Ascending aorta (tissue), 2 donors: ENCODE measurements around the gene ZBTB8A. TPM values are rescaled to one million over a fixed set of nuclear protein-coding genes. Genes with fewer than 3 reads are reported as not detected.

Experiments
- DNase-seq, 2 donors: peaks; one replicate each; pipeline ENCODE4 v3.0.0-alpha.2; 2019; ENCODE audit warnings: low spot score in 2 of 2
- H3K27ac ChIP-seq, 2 donors: fragments of 200-600 bp; sonication (generic); one replicate each; pipeline ENCODE4 v1.5.1; 2016 to 2017; ENCODE audit warnings: mild to moderate bottlenecking in 1 of 2
- H3K27me3 ChIP-seq: fragments of 200-600 bp; sonication (generic); one replicate; pipeline ENCODE4 v1.5.1; 2017
- H3K36me3 ChIP-seq, 2 donors: fragments of 200-600 bp; sonication (generic); one replicate each; pipeline ENCODE4 v1.5.1; 2016
- H3K4me1 ChIP-seq, 2 donors: fragments of 200-600 bp; sonication (generic); one replicate each; pipeline ENCODE4 v1.5.1; 2016 to 2017; ENCODE audit warnings: mild to moderate bottlenecking in 1 of 2
- H3K4me3 ChIP-seq, 2 donors: fragments of 200-600 bp; sonication (generic); one replicate each; pipeline ENCODE4 v1.5.1; 2016 to 2017; ENCODE audit warnings: mild to moderate bottlenecking in 1 of 2
- H3K9me3 ChIP-seq, 2 donors: fragments of 200-600 bp; sonication (generic); one replicate each; pipeline ENCODE4 v1.5.1; 2016
- intact Hi-C: fragments of 100-400 bp; cut with DNase I; formaldehyde crosslinking; loops from one replicate; pipeline ENCODE4 v1.15.1; 2023
- total RNA-seq: library from RNA; depleted of rRNA; stranded (reverse); fragments of >200 nt; gene quantifications from one replicate; pipeline ENCODE4 v1.1.0, GENCODE V29; 2016
- TF ChIP-seq, protein P1 (sequence below), 3 experiments: fragments of 200-600 bp in 2 of 3; fragments of 450-650 bp in 1 of 3; sonication (generic) in 2 of 3; IDR thresholded peaks; one replicate each; pipeline ENCODE4 v1.5.1; 2016 to 2019; ENCODE audit warnings: antibody characterized with exemption in 3 of 3, mild to moderate bottlenecking in 1 of 3, moderate library complexity in 1 of 3

The ZBTB8A gene
- total RNA-seq, 1 donor from 2014 or later: 2.2 TPM

- intact Hi-C loops: no loop called here
These were observed 73.1 kb downstream of the ZBTB8A start for GRCh38 chr1:32612189-32612881.

DNA sequence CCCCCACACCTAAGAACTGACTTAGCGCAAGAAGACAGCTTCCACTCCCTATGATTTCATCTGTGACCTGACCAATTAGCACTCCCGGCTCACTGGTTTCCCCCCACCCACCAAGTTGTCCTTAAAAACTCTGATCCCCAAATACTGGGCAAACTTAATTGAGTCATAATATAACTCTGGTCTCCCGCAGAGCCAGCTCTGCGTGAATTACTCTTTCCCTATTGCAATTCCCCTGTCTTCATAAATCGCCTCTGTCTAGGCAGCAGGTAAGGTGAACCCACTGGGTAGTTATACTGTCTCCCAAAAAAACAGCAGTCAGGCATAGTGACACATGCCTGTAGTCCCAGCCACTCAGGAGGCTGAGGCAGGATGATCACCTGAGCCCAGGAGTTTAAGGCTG, 74.2 kb downstream of the ZBTB8A start:
- no peak overlapping the region for H3K4me3 ChIP-seq
- intact Hi-C loops: no loop called here

More at GRCh38 chr1:32612189-32612881, 73.1 kb downstream of the ZBTB8A start:
- H3K27me3 ChIP-seq: no peaks in the 10 kb centered on the region
- H3K36me3 ChIP-seq: no peaks in the 10 kb centered on the region
- peak overlapping the region; percentile 47 to 62 for H3K4me3 ChIP-seq
- peak; percentile 54 to 93 for DNase-seq
- no peaks in the 10 kb centered on the region for H3K4me1 ChIP-seq
- TF ChIP-seq, protein P1, sequence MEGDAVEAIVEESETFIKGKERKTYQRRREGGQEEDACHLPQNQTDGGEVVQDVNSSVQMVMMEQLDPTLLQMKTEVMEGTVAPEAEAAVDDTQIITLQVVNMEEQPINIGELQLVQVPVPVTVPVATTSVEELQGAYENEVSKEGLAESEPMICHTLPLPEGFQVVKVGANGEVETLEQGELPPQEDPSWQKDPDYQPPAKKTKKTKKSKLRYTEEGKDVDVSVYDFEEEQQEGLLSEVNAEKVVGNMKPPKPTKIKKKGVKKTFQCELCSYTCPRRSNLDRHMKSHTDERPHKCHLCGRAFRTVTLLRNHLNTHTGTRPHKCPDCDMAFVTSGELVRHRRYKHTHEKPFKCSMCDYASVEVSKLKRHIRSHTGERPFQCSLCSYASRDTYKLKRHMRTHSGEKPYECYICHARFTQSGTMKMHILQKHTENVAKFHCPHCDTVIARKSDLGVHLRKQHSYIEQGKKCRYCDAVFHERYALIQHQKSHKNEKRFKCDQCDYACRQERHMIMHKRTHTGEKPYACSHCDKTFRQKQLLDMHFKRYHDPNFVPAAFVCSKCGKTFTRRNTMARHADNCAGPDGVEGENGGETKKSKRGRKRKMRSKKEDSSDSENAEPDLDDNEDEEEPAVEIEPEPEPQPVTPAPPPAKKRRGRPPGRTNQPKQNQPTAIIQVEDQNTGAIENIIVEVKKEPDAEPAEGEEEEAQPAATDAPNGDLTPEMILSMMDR (IDR thresholded peaks at IDR 0.05): peak in 2 of 3 experiments; percentile 31 to 40
- no peaks in the 10 kb centered on the region for H3K9me3 ChIP-seq
- peak overlapping the region in 1 of 2 donors; percentile 35 for H3K27ac ChIP-seq

DNA sequence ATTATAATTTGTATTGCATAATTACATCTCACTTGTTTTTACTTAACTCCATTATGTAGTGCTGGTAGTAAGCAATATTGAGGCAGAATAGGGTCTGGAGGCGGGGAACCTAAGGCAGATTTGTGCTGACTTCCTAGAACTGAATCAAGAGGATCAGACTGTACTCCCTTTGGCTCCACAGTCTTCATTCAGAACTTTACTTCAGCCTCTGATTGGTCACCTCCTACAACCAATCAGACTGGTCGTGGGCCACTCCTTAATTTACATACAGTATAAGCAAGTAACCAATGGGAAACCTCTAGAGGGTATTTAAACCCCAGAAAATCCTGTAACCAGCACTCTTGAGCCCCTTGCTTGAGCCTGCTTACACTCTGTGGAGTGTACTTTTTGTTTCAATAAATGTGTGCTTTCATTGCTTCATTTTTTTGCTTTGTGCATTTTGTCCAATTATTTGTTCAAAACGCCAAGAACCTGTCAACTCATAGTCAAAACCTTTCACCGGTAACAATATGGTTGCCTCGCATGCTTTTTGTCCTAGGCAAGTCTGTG, 79.5 kb downstream of the ZBTB8A start:
- no peaks in the 10 kb centered on the region for H3K4me1 ChIP-seq
- H3K36me3 ChIP-seq: peaks cover 3 to 4% of the 10 kb centered on the region in 2 donors
- TF ChIP-seq, protein P1 (IDR thresholded peaks at IDR 0.05): no peak
- no peaks in the 10 kb centered on the region for H3K27me3 ChIP-seq
- no peak for DNase-seq
- no peaks in the 10 kb centered on the region for H3K9me3 ChIP-seq
- no peak overlapping the region for H3K4me3 ChIP-seq
- intact Hi-C loops: loop anchor here (5.0 kb wide), 1 partner anchor 171 kb away; no protein-coding TSS in a partner anchor
- H3K27ac ChIP-seq: no peak overlapping the region

More for the DNA sequence above, 74.2 kb downstream of the ZBTB8A start:
- H3K27me3 ChIP-seq: no peaks in the 10 kb centered on the region
- DNase-seq: no peak
- TF ChIP-seq, protein P1 (IDR thresholded peaks at IDR 0.05): no peak
- H3K9me3 ChIP-seq: no peaks in the 10 kb centered on the region
- H3K27ac ChIP-seq: no peak overlapping the region
- H3K4me1 ChIP-seq: no peaks in the 10 kb centered on the region
- no peaks in the 10 kb centered on the region for H3K36me3 ChIP-seq

- Histone ChIP-seq H3K4me1 (no peaks in the 10 kb centered on the region), H3K27ac (no peak overlapping the region), H3K4me3 (no peak overlapping the region), H3K36me3 (peaks cover 3 to 4% of the 10 kb centered on the region in 2 donors), H3K9me3 (no peaks in the 10 kb centered on the region), H3K27me3 (no peaks in the 10 kb centered on the region)
- intact Hi-C loops: loop anchor here (5.0 kb wide), 1 partner anchor 173 kb away; no protein-coding TSS in a partner anchor
- TF ChIP-seq, protein P1 (IDR thresholded peaks at IDR 0.05): no peak
- no peak for DNase-seq
These were observed 80.7 kb downstream of the ZBTB8A start for GRCh38 chr1:32619701-32620485.

- no peak for DNase-seq
- Histone ChIP-seq H3K36me3 (peaks cover 6 to 8% of the 10 kb centered on the region in 2 donors), H3K27ac (no peak overlapping the region), H3K4me1 (no peaks in the 10 kb centered on the region), H3K4me3 (no peak overlapping the region), H3K9me3 (no peaks in the 10 kb centered on the region), H3K27me3 (no peaks in the 10 kb centered on the region)
- TF ChIP-seq, protein P1 (IDR thresholded peaks at IDR 0.05): no peak
- intact Hi-C loops: no loop called here
These were observed 83.0 kb downstream of the ZBTB8A start for GRCh38 chr1:32622205-32622604.
